ENCODE results near the gene FAAP20.

DNA sequence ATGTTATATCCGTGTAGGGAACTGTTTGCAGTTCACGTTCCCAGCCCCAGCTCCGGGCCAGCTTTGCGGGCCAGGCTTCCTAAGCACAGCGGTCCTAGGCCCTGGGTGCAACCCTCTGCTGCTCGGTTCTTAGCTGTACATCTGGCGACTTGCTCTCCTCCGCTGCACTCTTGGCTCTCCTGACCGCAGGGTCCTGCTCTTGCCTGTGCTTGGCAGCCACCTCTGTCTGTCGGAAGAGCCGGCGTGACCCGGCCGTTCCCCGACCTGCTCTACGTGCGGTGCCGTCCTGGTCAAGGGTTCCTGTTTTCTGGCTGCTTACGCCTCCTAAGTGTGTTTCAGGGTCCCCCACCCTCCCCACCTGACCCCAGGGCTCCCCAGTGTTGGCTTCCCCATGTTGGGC lies 36.7 kb downstream of the FAAP20 start:
- TF ChIP-seq, protein P1, sequence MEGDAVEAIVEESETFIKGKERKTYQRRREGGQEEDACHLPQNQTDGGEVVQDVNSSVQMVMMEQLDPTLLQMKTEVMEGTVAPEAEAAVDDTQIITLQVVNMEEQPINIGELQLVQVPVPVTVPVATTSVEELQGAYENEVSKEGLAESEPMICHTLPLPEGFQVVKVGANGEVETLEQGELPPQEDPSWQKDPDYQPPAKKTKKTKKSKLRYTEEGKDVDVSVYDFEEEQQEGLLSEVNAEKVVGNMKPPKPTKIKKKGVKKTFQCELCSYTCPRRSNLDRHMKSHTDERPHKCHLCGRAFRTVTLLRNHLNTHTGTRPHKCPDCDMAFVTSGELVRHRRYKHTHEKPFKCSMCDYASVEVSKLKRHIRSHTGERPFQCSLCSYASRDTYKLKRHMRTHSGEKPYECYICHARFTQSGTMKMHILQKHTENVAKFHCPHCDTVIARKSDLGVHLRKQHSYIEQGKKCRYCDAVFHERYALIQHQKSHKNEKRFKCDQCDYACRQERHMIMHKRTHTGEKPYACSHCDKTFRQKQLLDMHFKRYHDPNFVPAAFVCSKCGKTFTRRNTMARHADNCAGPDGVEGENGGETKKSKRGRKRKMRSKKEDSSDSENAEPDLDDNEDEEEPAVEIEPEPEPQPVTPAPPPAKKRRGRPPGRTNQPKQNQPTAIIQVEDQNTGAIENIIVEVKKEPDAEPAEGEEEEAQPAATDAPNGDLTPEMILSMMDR (conservative IDR thresholded peaks at IDR 0.05; ENCODE audit: low read depth, low read length): no peak
- TF ChIP-seq EZH2 (IDR thresholded peaks at IDR 0.05; ENCODE audit: low read length, unreplicated experiment): no peak

All from PC-3 (cell line).